Subcutaneous adipose tissue (tissue), 4 donors: ENCODE data around the gene DSEL. TPM values are rescaled to one million over a fixed set of nuclear protein-coding genes. Genes with fewer than 3 reads are reported as not detected.

Experiments
- total RNA-seq, 4 donors: library from RNA; depleted of rRNA; stranded (reverse); fragments of >200 nt; gene quantifications; one replicate each; pipeline ENCODE4 v1.1.0, GENCODE V29; 2016
- TF ChIP-seq, protein P1 (sequence below): fragments of 450-650 bp; IDR thresholded peaks from one replicate; pipeline ENCODE4 v1.5.1; 2016; ENCODE audit warnings: low read depth, mild to moderate bottlenecking, control low read depth, antibody characterized with exemption, moderate library complexity

DSEL gene
- total RNA-seq, 4 donors from 2014 or later = 20.7 to 33.5 (median 29.2) TPM

DNA sequence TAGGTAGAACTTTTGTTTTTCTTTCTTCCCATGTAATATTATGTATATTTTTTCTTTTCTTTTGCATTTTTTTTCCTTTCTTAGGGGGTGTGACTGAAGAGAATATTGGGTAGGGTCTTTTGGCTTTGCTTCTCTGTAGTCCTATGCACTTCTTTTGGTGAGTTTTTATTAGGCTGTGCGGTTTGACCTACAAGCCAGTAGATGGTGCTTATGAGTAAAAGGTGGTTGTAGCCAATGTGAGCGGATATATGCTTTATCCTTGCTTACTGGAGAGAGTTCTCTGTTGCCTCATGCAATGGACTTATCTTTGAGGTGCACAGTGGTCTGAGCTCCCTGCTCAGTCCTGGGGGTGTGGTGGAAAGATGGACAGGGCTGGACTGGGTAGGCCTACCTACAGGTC lies 52.7 kb downstream of the DSEL start:
- TF ChIP-seq, protein P1, sequence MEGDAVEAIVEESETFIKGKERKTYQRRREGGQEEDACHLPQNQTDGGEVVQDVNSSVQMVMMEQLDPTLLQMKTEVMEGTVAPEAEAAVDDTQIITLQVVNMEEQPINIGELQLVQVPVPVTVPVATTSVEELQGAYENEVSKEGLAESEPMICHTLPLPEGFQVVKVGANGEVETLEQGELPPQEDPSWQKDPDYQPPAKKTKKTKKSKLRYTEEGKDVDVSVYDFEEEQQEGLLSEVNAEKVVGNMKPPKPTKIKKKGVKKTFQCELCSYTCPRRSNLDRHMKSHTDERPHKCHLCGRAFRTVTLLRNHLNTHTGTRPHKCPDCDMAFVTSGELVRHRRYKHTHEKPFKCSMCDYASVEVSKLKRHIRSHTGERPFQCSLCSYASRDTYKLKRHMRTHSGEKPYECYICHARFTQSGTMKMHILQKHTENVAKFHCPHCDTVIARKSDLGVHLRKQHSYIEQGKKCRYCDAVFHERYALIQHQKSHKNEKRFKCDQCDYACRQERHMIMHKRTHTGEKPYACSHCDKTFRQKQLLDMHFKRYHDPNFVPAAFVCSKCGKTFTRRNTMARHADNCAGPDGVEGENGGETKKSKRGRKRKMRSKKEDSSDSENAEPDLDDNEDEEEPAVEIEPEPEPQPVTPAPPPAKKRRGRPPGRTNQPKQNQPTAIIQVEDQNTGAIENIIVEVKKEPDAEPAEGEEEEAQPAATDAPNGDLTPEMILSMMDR = no peak

DNA sequence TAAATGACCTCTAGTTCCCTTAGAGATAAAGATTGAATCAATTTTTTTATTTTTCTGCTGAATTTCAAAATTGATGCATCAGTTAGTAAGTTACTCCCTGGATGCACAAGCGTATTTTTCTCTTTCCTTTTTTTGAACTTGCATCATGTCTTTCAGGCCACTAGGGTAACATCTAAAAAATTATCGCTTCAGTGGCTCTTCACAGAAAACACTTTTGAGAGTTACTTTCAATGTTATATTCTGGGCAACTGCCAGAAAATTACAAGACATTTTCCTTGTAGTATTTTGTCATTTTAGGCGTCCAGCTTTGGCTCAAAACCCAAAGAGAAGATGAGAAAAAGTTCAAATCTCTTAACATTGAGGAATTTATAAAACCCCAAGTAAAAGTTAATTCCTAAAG lies 59.8 kb downstream of the DSEL start:
- TF ChIP-seq, protein P1 = no peak
